Muscle of leg (tissue), 11 donors: ENCODE measurements around the gene HBG1. TPM values are rescaled to one million over a fixed set of nuclear protein-coding genes. Genes with fewer than 3 reads are reported as not detected.
"Not testable (repeated sequence)": the region's sequence is repeated elsewhere in the genome, so short reads cannot be mapped to it uniquely, and the experiment has no call there.

Experiments used
- DNase-seq: peaks from one replicate; pipeline ENCODE4 v3.0.0; 2013
- H3K27ac ChIP-seq: one replicate; pipeline ENCODE4 v1.5.1; 2013; ENCODE audit warnings: mild to moderate bottlenecking, low read length, control low read depth
- H3K27me3 ChIP-seq: one replicate; pipeline ENCODE4 v1.6.1; 2013; ENCODE audit warnings: low read length; ENCODE audit not compliant: control insufficient read depth, insufficient read depth
- H3K36me3 ChIP-seq: one replicate; pipeline ENCODE4 v1.6.1; 2013; ENCODE audit warnings: low read length; ENCODE audit not compliant: control insufficient read depth, insufficient read depth
- H3K4me1 ChIP-seq: one replicate; pipeline ENCODE4 v1.6.1; 2013; ENCODE audit warnings: low read length; ENCODE audit not compliant: control insufficient read depth, insufficient read depth
- H3K4me3 ChIP-seq: one replicate; pipeline ENCODE4 v1.5.1; 2013; ENCODE audit warnings: low read length, control low read depth
- H3K9me3 ChIP-seq: replicated peaks from 2 replicates; pipeline ENCODE4 v1.6.1; 2013; ENCODE audit warnings: low read depth, low read length; ENCODE audit not compliant: control insufficient read depth
- WGBS: methylation state at CpG from one replicate; pipeline ENCODE4 v1.1.5; 2013; ENCODE audit warnings: missing lambda C conversion rate; ENCODE audit not compliant: insufficient coverage; 5-methylcytosine and 5-hydroxymethylcytosine counted together
- polyA plus RNA-seq, 8 donors: library from polyadenylated mRNA; unstranded; fragments of 120-200 nt; gene quantifications; one replicate each; pipeline versions ENCODE4 v1.2.1 to v1.2.3, GENCODE V29; 2013; ENCODE audit warnings: inconsistent platforms in 1 of 8, low replicate concordance in 1 of 8; ENCODE audit not compliant: insufficient read length in 8 of 8, insufficient read depth in 1 of 8
- total RNA-seq: library from RNA; stranded (reverse); fragments of 120-200 nt; gene quantifications from one replicate; pipeline ENCODE4 v1.2.4, GENCODE V29; 2013

HBG1 gene
- total and polyA plus RNA-seq, 9 donors, result 12.5 to 3,398 (median 25.8) TPM

GRCh38 chr11:5265832-5266231 lies 16.2 kb upstream of the HBG1 start:
- Histone ChIP-seq H3K27ac (no peak overlapping the region), H3K9me3 (no peaks in the 10 kb centered on the region), H3K36me3 (no peaks in the 10 kb centered on the region), H3K4me3 (no peak overlapping the region), H3K27me3 (no peaks in the 10 kb centered on the region), H3K4me1 (no peaks in the 10 kb centered on the region)
- no CpG with 5 or more reads among the region's 2 CpGs for WGBS
- DNase-seq, result no peak

GRCh38 chr11:5258543-5259262 lies 9.0 kb upstream of the HBG1 start:
- no peak for DNase-seq
- H3K9me3 ChIP-seq, result peaks cover 3% of the 10 kb centered on the region
- H3K27ac ChIP-seq, result no peak overlapping the region
- no peaks in the 10 kb centered on the region for H3K27me3 ChIP-seq
- no peaks in the 10 kb centered on the region for H3K36me3 ChIP-seq
- no peak overlapping the region for H3K4me3 ChIP-seq
- no peaks in the 10 kb centered on the region for H3K4me1 ChIP-seq
- 63% methylated on average over 6 of the region's 7 CpGs for whole genome bisulfite sequencing

GRCh38 chr11:5257296-5257695 lies 7.6 kb upstream of the HBG1 start:
- no peaks in the 10 kb centered on the region for H3K27me3 ChIP-seq
- H3K36me3 ChIP-seq, result no peaks in the 10 kb centered on the region
- peaks cover 3% of the 10 kb centered on the region for H3K9me3 ChIP-seq
- H3K4me1 ChIP-seq, result no peaks in the 10 kb centered on the region
- no peak overlapping the region for H3K27ac ChIP-seq
- no peak overlapping the region for H3K4me3 ChIP-seq
- WGBS, result no CpG with 5 or more reads among the region's 2 CpGs
- DNase-seq, result no peak

- H3K4me3 ChIP-seq, DNase-seq, H3K4me1 ChIP-seq, H3K27me3 ChIP-seq, H3K27ac ChIP-seq, H3K36me3 ChIP-seq, H3K9me3 ChIP-seq: not testable (repeated sequence)
- WGBS, result 60% methylated on average over 1 of the region's 9 CpGs
These were observed 5.2 kb upstream of the HBG1 start, which contains the start of gene HBG2 for GRCh38 chr11:5254646-5255413. Gene HBG2, minus strand, starts transcription at chr11:5254781. Its CDS starts 53 bp downstream, at chr11:5254728.

GRCh38 chr11:5254023-5254422 lies 4.4 kb upstream of the HBG1 start:
- not testable (repeated sequence) for H3K36me3 ChIP-seq, H3K27ac ChIP-seq, DNase-seq, H3K9me3 ChIP-seq, H3K27me3 ChIP-seq, H3K4me3 ChIP-seq, H3K4me1 ChIP-seq
- WGBS, result 57% methylated on average over 2 of the region's 2 CpGs

GRCh38 chr11:5253440-5253839 lies 3.8 kb upstream of the HBG1 start:
- not testable (repeated sequence) for H3K4me3 ChIP-seq, H3K4me1 ChIP-seq, H3K36me3 ChIP-seq, H3K27ac ChIP-seq, DNase-seq, H3K9me3 ChIP-seq, H3K27me3 ChIP-seq
- WGBS, result no CpG with 5 or more reads among the region's 5 CpGs

- no CpG with 5 or more reads among the region's 1 CpG for WGBS
- Histone ChIP-seq H3K27ac (no peak overlapping the region), H3K4me3 (no peak overlapping the region), H3K27me3 (no peaks in the 10 kb centered on the region), H3K9me3 (no peaks in the 10 kb centered on the region), H3K4me1 (no peaks in the 10 kb centered on the region), H3K36me3 (no peaks in the 10 kb centered on the region)
- no peak for DNase-seq
These were observed 3.2 kb upstream of the HBG1 start for GRCh38 chr11:5252919-5253265.

GRCh38 chr11:5252192-5252918 lies 2.7 kb upstream of the HBG1 start:
- Histone ChIP-seq H3K9me3 (no peaks in the 10 kb centered on the region), H3K36me3 (no peaks in the 10 kb centered on the region), H3K4me1 (no peaks in the 10 kb centered on the region), H3K27me3 (no peaks in the 10 kb centered on the region), H3K27ac (no peak overlapping the region), H3K4me3 (no peak overlapping the region)
- WGBS, result 14% methylated on average over 4 of the region's 9 CpGs
- no peak for DNase-seq

- Histone ChIP-seq H3K36me3 (no peaks in the 10 kb centered on the region), H3K4me3 (no peak overlapping the region), H3K9me3 (no peaks in the 10 kb centered on the region), H3K4me1 (no peaks in the 10 kb centered on the region), H3K27me3 (no peaks in the 10 kb centered on the region), H3K27ac (no peak overlapping the region)
- no CpG with 5 or more reads among the region's 2 CpGs for WGBS
- DNase-seq, result no peak
These were observed 2.1 kb upstream of the HBG1 start for GRCh38 chr11:5251746-5252145.

GRCh38 chr11:5250543-5251204 lies 1.0 kb upstream of the HBG1 start:
- H3K36me3 ChIP-seq, result no peaks in the 10 kb centered on the region
- H3K4me1 ChIP-seq, result no peaks in the 10 kb centered on the region
- WGBS, result no CpG with 5 or more reads among the region's 4 CpGs
- H3K4me3 ChIP-seq, result no peak overlapping the region
- H3K27me3 ChIP-seq, result no peaks in the 10 kb centered on the region
- H3K27ac ChIP-seq, result no peak overlapping the region
- no peaks in the 10 kb centered on the region for H3K9me3 ChIP-seq
- DNase-seq, result no peak
